ENCODE results near the gene PLEKHD1.
A peak's percentile ranks its signal among the peaks of the same experiment; 100 is the strongest.

The PLEKHD1 gene

GRCh38 chr14:69571449-69572029 is 87.0 kb downstream of the PLEKHD1 start:
- TF ChIP-seq, protein P1, sequence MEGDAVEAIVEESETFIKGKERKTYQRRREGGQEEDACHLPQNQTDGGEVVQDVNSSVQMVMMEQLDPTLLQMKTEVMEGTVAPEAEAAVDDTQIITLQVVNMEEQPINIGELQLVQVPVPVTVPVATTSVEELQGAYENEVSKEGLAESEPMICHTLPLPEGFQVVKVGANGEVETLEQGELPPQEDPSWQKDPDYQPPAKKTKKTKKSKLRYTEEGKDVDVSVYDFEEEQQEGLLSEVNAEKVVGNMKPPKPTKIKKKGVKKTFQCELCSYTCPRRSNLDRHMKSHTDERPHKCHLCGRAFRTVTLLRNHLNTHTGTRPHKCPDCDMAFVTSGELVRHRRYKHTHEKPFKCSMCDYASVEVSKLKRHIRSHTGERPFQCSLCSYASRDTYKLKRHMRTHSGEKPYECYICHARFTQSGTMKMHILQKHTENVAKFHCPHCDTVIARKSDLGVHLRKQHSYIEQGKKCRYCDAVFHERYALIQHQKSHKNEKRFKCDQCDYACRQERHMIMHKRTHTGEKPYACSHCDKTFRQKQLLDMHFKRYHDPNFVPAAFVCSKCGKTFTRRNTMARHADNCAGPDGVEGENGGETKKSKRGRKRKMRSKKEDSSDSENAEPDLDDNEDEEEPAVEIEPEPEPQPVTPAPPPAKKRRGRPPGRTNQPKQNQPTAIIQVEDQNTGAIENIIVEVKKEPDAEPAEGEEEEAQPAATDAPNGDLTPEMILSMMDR (IDR thresholded peaks at IDR 0.05; ENCODE audit: low read length, missing control alignments): no peak
- H3K4me3 ChIP-seq (replicated peaks; ENCODE audit: low read depth, low read length): no peak overlapping the region
- DNase-seq (ENCODE audit: low read depth): no peak

DNA sequence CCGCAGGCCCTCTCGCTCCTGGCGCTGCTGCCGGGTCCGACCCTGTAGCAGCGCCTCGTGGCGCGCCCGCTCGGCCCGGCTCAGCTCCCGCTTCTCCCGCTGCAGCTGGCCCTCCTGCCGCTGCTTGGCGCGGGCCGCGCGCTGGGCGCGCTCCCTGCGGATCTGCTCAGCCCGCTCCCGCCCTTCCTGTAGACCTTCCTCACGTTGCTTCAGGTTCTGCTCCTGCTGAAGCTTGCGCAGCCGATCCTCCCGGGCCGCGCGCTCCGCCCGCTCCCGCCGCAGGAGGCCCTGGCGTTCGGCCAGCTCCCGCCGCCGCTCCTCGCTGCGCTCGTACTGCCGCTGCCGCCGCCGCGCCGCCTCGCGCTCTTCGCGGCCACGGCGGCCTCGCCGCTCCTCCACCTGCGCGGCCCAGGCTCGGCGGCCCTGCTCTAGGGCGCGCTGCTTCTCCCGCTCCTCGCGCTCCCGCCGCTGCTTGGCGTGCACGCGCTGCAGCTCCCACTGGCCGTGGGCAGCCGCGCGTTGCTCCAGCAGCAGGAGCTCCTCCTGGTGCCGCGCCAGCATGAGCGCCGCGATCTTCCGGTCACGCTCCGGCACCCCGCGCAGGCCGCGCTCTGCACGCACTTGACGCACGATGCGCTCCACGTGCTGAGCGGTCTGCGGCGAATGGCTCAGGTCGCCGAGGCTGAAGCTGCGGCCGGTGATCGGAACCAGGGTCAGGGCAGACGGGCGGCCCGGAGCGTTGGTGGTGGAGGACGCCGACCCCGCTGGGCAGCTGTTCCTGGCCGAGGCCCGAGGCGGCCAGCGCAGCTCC is 87.7 kb downstream of the PLEKHD1 start:
- DNase-seq (ENCODE audit: low read depth): peak; percentile 31
- TF ChIP-seq, protein P1 (IDR thresholded peaks at IDR 0.05; ENCODE audit: low read length, missing control alignments): no peak
- no peak overlapping the region for H3K4me3 ChIP-seq (replicated peaks; ENCODE audit: low read depth, low read length)

GRCh38 chr14:69572841-69573135 is 88.3 kb downstream of the PLEKHD1 start:
- TF ChIP-seq, protein P1 (IDR thresholded peaks at IDR 0.05; ENCODE audit: low read length, missing control alignments): no peak
- H3K4me3 ChIP-seq (replicated peaks; ENCODE audit: low read depth, low read length): no peak overlapping the region
- DNase-seq (ENCODE audit: low read depth): no peak

DNA sequence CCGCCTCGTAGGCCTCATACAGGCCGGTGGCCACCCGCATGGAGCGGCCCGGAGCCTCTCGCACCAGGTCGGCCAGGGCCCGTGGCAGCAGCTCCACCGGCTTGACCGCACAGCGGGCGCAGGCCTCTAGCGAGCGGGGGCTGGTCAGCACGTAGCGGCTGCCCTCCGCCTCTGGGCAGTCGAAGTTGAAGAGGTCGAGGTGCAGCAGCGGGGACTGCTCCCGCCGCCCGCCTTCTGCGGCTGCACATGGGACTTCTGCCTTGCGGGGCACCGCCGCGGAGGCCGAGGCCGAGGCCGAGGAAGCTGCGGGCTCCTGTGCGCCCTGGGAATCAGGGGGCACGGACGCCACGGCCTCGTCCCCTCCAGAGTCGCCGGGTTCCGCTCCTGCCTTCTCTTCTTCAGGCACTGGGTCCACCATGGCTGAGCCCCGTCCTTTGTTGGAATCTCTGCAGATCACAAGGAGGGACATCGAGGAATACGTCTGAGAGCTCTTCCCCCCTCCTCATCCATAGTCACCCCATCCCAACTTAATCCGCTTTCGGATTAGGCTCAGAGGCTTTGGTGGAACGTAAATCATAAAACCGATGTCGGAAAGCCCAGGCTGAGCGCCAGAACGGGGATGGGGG is 88.8 kb downstream of the PLEKHD1 start:
- no peak for DNase-seq (ENCODE audit: low read depth)
- TF ChIP-seq, protein P1 (IDR thresholded peaks at IDR 0.05; ENCODE audit: low read length, missing control alignments): no peak
- H3K4me3 ChIP-seq (replicated peaks; ENCODE audit: low read depth, low read length): no peak overlapping the region

GRCh38 chr14:69573831-69574262 is 89.3 kb downstream of the PLEKHD1 start:
- TF ChIP-seq, protein P1 (IDR thresholded peaks at IDR 0.05; ENCODE audit: low read length, missing control alignments): no peak
- no peak overlapping the region for H3K4me3 ChIP-seq (replicated peaks; ENCODE audit: low read depth, low read length)

DNA sequence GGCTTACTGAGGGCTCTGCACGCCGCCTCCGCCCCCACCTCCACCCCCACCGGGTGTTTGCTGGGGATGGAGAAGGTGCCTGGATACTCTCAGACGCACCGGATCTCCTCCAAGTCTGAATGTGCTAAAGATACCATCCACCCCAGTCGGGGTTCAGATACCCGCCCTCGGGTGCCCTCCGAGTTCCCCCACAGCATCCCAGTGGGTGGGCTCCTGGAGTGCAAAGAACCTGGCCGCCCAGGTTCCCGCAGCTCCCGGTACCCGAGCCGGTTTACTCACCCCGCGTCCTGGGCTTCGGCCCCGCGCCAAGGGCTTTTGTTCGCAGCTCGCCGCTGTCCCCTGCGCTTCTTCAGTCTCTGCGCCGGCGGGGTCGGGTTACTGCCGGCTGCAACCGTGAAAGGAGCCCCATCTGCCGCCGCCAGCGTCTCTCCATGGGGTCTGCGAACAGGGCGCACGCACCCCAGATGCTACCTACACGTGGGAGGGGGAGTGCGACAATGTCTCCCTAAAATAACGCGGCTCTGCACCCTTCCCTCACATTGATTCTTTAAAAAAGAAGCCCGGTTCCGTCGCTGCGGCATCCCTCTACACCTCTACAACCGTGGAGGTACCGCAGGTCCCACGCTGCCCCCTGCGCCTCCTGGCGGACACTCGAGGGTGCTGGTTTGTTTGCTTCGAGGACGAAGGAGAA is 89.9 kb downstream of the PLEKHD1 start, which contains the start of gene CCDC177:
Gene CCDC177 (minus strand): TSS at position 609 of the 691 bp plus-strand sequence. CDS start 1,249 bp downstream, outside the sequence.
- H3K4me3 ChIP-seq (replicated peaks; ENCODE audit: low read depth, low read length): peak within 1 kb of the TSS; percentile 23
- TF ChIP-seq, protein P1 (IDR thresholded peaks at IDR 0.05; ENCODE audit: low read length, missing control alignments): peak; percentile 99
- DNase-seq (ENCODE audit: low read depth): peak; percentile 68

More at GRCh38 chr14:69573831-69574262, 89.3 kb downstream of the PLEKHD1 start:
- DNase-seq (ENCODE audit: low read depth): no peak

Measured in fibroblast of pulmonary artery (primary cell).